NCI-H2227 treated with DMSO at 0.1 percent for 48 hours (cell line): ENCODE data around the gene ADGRD1.

Experiments
- DNase-seq: peaks from one replicate; lab custom pipeline; 2025; lab: John Stamatoyannopoulos, UW

The ADGRD1 gene

DNA sequence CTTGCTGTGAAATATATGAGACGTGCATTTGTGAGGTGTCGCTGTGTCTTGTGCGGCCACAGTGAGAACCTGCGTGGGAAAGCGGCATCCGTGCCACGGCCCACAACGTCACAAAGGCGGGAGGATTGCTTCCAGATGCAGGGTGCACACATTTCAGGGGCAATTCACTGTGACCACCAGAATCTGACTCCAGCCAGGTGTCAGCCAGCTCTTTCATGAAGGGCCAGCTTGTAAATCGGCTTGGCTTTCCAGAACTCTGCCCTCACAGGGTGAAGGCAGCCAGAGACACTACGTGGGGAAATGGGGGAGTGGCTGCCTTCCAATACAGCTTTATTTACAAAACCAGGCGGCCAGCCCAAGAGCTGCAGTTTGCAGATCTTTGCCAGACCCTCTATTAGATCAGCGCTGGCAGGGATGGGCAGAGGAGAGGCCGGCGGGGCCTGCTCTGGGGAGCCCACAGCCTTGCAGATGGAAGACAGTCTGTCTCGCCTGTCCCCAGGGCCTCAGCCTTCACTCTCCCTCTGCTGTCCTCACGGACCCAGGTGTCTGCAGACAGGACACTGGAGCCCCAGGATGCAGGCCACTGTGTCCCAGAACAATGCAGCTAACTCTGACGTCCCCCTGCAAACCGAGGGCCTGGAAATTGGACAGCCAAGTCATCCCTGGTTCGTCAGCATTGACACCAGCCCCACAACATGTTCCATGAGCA, 53.5 kb downstream of the ADGRD1 start:
- DNase-seq: no peak

DNA sequence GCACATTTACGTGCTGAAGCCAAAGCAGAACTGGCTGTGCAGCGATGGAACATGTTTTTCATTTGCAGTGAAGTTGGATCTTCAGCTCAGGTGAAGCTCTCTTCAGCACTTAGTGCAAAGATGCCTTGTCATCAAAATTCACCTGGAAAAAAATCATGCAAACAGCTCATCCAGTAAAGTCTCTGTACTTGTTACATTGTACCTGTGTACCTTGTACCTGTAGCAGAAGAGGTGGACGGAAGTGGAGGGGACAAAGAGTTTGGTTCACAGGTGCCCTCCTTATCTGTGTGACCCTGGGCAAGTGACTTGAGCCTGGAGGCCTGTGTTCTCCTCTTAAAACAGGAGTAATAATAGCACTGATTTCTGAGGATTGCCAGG, 54.0 kb downstream of the ADGRD1 start:
- no peak for DNase-seq

DNA sequence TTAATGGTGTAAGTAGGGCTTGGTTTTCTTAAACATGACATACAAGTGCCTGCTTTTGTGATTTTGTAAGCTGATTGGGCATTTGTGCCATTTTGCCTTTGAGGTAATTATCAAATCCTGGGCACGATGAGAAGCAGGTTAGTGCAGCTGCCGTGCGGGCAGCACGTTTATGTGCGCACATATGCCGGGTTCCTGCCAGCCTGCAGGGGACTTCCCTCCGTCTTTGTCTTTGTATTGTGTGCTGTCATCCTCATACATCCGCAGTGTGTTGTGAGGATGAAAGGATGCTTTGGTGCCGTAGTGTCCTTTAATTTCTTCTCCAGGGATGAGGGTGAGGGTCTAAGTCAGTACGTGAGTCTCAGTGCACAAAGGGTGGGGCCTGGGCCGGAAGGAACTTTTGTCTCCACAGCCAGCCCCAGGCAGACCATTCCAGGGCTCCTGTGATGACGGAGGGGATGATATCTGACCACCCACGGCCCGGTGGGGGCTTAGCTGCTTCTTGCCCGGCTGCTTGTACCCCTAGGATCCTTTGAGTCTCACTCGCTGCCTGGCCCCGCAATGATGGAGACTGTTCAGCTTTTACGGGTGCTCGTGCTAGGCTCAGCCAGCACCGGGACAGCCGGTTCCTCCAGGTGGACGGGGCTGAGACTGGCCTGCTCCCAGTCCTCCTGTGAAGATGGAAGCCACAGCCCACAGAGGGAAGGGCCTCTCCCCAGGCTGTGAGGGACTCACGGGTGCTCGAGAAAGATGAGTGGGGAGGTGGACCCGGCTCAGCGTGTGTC, 54.6 kb downstream of the ADGRD1 start:
- DNase-seq: no peak

DNA sequence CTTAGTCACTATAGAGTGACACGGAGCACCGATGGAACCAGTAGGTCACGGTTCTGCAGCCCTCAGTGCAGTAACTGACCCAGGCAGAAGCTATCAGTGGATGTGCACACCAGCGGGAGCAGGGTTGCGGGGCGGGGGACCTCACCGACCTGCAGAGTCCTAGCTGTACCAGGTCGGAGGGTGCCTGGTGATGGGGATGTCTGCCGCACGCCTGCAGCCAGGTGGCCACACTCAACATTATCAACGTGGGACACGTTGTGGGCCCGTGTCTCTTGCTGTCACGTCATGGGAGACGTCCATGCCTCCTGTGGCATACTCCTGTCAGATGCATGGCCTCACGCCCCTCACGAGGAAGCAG, 55.2 kb downstream of the ADGRD1 start:
- DNase-seq: no peak

DNA sequence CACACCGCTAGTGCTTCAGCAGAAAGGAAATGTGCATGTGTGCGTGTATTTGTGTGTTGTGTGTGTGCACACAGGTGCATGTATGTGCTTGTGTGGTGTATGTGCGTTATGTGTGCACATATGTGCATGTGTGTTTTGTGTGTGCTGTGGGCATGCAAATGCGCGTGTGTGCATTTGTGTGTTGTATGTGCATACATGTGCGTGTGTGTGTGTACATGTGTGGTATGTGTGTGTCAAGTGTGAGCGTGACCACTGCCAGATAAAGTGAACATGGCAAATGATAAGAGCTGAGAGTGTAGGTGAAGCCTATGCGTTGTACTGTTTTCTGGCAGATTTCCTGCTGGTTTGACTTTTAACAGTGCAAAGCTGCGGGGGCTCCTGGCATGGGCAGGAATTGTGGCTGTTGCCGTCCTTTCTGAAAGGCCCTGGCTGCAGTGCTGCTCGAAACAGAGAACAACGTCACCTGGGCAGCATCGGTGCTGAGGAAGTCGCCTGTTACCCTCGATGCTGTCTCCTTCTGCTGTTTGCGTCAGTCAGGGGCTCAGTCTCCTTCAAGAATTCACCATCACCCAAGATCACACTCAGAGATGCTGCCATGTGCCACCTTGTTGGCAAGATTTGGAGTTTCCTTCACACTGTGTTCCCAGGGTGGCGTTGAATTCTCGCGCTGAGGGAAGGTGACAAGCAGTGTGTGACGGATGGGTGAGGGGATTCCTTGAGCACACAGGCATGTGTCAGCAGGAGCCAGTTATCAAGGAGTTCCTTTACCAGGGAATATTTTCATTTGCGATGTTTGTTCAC, 56.1 kb downstream of the ADGRD1 start:
- DNase-seq: no peak

DNA sequence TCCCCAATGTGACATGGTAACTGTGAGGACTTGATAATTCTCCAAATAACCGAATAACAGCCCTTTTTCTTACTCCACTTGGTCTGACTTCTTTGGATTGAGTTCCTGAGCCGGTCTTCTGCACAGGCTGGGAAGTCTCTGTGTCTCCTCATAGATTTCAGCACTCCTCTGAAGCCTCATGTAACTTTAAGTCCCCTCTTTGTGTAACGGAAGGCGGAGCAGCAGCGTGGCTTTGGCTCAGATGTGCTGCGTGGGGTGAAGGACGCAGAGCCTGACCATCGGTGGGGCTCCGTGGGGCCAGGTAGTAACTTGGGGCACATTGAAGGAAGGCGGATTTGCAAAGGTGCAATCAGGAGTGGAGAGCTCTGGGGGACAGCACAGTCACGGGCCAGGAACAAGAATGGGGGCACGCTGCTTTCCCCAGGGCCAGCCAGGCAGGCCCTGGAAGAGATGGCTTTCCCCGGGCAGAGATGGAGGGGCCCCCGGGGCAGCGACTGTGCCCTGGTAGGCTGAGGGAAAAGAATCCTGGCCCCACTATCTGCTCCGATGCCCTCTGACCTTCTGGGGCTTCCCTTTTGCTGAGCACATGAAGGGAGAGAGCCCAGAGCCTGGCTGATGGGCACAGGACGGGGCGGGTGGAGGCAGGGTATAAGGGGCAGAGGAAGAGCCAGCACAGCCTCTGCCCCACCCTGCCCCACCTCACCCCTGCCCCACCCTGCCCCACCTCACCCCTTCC, 56.9 kb downstream of the ADGRD1 start:
- DNase-seq: no peak

DNA sequence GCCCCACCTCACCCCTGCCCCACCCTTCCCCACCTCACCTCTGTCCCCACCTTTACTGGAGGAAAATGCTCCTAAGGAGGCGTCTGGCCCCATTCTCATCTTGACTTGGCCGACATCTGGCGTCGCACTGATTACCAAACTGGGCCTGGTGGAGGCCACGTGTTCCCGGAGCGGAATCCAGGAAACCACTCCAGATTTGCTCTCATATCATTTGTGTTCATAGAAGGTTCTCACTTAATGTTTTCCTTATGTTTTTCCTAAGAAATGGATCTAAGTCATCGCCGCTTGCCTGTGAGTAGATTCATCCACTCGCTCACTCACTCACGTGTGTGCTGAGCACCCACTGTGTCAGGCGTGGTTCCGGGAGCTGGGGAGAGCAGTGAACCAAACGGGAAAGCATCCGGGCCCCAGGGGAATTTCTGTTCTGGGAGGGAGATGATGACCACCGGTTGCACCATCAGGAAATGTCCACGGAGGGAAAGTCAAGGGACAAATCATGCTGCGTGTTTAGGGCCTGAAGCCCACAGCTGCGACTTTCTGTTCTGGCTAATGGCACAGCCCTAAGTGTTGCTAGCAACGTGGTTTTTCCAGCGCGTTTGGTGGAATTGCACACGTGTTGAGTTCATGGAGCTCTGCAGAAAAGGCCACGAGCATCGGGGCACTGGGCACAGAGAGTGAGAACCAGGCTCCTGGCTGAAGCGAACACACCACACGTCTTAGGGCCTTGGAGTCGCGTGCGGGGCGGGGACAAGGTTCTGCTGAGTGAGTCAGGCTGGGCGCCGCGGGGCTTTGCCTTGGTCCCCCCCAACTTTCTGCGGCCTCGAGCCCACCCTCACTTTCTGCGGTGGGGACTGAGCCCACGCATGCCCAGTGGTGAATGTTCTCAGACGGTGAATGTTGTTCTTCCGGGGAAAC, 57.7 kb downstream of the ADGRD1 start:
- no peak for DNase-seq

DNA sequence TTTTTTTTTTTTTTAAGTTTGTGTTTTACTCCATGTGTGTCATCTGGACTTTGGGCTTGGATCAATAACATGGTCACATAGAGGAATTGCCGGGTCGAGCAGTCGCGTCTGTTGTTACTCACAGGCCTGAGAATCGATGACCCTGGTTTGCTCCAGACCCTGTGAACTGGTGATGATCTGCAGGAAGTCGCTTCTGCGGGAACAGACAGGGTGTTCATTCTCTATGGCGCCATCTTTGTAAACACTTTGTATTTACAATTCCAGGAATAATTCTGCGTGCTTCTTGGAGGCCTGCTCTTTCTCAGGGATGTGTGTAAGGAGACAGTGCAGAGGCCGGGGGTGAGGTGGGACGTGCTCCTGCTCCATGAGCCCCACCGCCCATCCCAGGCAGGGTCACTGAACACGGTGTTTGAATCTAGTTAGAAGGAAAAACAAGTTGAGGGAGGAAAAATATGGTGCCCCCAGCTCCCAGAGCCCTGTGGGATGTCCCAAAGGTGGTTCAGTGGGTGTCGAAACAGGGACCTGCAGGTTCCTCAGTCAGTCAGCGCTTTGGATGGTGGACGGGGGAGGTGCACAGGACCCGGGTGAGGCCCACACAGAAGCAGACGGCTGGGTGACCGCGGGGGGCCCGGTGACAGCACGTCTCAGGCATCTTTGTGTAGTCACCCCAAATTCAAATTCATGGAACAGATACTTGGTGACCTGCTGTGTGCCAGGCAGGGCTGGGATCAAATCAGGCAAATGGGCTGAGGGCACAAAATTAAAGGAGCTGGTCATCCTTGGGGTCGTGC, 58.8 kb downstream of the ADGRD1 start:
- no peak for DNase-seq

DNA sequence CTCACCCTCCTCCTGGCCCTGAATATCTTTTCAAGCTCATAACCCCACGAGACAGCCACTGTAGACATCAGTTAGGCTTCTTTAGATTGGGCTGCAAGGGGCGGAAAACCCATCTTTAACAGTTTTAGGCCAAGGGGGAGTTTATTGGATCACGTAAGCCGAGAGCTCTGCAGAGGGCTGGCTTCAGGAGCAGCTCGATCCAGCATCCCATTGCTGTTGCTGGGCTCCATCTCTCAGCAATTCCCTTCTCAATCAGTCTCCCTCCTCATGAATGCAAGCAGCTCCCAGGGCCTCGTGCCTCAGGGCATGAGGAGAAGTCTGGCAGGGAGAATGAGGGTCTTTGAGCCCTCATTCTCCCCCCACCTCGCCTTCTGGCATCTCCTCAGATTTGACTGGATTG, 59.4 kb downstream of the ADGRD1 start:
- no peak for DNase-seq

DNA sequence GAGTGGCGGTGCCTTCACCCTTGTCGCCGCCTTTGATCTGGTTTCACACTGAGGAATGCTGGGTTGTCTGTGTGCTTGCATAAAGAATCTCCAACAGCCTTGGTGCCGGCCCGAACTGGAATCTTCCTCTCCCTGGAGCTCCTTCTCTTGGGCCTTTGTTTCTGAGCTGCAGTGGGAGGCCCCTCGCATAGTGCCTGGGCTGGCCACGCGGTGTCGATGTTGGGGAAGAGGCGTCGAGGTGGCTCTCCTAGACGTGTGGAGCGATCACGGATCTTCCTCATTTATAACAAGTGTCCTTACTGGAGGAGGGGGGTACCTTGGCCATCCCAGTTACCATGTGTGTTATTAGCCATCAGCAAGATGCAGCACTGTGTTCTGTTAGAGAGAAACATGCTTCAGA, 60.6 kb downstream of the ADGRD1 start:
- no peak for DNase-seq

DNA sequence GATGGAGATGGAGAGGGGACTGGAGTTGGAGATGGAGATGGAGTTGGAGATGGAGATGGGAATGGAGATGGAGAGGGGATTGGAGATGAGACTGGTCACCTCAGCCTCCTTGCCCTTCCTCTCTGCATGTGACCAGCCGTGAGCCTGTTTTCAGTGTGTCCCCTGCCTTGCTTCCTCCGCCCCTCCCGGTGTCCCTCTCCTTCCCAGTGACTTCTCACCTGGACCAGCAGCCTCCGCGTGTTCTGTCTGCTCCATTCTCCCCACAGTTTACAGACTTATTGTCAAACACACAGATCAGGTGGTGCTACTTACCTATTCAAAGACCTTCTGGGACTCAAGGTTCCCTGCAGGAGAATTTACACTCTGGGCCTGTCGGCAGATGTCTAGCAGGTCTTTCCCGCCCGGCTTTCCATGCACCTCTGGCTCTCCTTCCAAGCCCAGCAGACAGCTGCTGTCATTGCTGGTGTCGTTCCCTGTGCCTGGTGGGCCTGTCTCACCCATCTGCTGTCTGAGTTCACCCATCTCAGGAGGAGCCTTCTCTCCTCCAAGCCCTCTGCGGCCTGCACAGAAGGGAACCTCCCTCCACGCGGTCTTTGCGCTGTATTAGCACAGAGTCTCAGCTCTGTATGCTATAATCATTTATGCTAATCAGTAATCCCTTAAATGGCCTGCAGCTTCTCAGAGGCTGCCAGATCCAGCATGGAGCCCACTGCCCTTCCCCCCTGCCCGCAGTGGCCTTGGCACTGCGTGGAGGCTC, 62.1 kb downstream of the ADGRD1 start:
- no peak for DNase-seq

DNA sequence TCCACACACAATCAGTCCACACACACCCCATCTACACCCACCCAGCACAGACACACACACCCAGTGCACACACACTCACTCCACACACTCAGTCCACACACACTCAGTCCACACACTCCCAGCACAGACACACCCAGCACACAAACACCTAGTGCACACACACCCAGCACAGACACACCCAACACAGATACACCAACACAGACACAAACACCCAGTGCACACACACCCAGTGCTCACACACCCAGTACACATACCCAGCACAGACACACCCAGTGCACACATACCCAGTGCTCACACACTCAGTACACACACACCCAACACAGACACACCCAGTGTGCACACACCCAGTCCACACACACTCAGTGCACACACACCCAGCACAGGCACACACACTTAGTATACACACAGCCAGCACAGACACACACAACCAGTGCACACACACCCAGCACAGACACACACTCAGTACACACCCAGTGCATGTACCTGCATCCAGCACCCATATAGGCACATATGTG, 63.8 kb downstream of the ADGRD1 start:
- no peak for DNase-seq

DNA sequence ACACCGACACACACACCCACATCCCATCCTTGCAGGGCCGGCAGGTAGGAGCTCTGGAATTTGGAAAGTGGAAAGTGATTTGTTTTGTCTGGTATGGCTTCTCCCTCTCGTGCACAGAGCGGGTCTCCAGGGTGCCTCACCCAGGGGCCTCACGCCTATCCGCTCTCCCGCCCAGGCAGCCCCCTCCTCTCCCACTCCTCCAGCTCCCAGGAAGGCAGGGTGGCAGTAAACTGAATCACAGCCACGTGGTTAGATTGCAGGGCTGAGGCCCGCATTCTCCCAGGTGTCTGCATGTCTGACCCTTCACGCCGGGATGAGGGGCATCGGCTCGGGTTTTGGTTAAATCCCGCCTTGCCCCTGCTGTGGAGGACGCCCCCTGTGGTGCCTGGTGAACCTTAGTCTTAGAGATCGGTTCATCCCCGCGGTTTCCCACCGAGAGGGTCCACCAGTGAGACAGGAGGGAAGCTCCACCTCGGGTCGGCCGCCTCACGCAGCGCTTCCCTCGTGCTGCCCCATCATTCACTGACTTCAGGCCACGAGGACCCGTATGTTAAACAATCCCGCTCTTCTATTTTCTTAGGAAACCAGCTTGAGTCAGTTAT, 64.4 kb downstream of the ADGRD1 start:
- no peak for DNase-seq

DNA sequence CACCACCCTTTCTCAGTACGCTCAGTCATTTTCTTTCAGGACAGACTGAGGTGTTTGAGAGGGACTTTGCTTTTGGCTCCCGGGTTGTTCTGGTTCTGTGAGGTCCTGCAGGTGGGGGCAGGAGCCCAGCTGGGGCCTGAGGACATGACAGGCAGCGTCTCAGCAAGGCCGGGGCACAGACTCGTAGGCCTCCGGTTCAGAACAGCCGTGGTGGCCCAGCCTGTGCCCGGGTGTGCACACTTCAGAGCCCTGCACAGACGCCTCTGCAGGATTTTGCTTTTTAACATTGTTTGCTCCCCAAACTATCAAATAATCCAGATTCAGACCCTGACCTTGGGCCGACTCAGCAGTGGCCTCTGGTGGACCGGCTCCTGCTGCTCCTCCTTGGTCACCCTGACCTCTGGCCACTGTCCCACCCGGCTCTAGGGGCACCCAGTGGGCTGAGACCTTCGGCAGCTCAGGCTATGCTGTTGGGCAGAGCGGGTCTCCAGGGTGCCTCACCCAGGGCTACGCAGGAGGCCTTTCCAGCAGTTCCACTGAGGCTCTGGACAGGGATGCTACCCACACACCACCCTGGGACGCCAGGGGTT, 65.2 kb downstream of the ADGRD1 start:
- no peak for DNase-seq

DNA sequence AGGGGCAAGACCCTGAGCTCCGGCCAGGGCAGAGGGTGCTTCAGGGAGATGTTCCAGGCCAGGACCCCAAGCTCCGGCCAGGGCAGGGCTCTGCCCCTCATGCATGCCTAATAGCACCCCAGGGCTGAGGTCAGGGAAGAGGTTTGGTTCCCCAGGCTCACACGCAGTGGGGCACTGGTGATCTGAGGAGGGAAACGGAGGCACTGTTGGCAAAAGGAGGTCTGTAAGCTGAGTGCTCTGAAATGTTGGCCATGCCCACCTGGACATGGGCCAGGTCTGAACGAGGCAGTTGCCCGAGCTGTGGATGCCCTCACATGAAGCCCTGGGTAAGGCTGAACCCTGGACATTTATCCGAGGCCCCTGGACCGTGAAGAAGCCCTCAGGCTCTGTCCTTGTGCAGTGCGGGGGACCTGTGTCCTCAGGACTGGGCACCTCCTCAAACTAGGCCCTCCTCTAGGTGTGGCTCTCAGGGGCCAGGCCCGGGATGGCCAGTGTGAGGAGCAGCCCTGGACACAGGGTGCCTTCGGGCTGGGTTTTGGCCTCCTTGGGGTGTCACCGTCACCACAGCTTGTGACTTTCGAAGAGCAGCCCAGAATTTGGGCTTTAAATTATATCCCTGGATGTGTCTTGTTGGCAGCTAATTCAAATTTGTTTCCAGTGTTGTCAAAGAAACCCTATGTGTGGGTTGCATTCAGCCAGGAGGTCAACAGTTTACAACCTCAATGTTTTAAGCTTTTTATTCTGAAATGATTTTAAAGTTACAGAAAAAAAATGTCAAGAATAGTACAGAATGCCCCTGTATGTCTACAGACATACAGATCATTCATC, 66.8 kb downstream of the ADGRD1 start:
- DNase-seq: no peak

DNA sequence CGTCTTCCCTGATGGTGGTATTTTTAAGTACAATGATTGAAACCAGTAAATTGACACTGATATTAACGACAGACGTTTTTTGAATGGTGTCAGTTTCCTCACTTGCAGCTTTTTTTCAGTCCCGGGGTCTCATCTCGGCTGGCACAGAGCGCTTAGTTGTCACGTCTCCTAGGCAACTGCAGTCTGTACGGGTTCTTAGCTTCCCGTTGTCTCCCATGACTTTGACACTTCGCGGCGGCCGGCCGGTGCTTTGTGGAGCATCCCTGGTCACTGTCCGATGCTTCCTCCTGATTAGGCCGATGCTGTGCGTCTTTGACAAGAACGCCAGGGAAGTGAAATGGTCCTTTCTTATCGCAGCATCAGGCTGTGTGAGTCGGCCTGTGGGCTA, 67.4 kb downstream of the ADGRD1 start:
- DNase-seq: no peak

DNA sequence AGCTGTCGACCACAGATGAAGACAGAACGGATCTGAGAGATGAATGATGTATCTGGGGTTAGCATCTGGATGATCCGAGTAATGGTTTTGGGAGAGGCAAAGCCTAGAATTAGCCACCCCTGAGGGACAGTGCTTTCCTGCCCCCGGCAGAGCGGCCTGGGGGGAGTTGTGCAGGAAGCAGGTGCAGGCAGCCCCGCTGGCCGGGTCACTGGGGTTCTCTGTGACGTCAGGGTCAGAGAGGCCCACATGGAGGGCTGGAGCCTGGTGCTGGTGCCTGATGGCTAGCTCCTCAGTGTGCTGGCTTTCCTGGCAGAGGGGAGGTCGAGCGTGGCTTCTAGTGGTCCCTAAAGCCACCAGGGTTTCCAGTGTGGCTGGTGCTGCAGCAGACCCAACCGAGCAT, 70.3 kb downstream of the ADGRD1 start:
- DNase-seq: no peak

DNA sequence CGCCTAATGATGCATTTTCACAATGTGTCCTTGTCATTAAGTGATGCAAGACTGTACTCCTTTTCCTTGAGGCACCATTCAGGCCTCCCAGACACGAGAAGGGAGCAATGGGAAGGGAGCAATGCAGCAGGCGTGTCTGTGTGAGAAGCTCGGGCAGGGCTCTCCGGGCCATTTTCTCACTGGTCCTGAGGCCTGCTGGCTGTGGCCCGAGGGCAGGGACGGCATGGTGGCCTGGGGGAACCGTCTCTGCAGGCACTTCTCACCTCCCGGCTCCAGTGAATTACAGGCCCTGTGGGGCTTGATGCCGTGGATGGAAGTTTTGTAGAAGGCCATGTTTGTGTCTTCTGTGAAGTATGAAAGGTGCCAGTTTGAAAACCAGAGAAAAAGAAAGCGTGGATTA, 71.0 kb downstream of the ADGRD1 start:
- no peak for DNase-seq
